ENCODE measurements around the gene ZNF385B. TPM values are rescaled to one million over a fixed set of nuclear protein-coding genes. Genes with fewer than 3 reads are reported as not detected.

Gene ZNF385B
- total and polyA plus RNA-seq, 8 donors, result 4.6 to 51.3 (median 6.1) TPM

- TF ChIP-seq CTCF (IDR thresholded peaks at IDR 0.05), result no peak
Measured at GRCh38 chr2:179562330-179562885, 299.0 kb downstream of the ZNF385B start.

GRCh38 chr2:179561702-179562101 lies 299.7 kb downstream of the ZNF385B start:
- Histone ChIP-seq H3K4me3 (peak overlapping the region in 1 of 2 donors; percentile 22), H3K4me1 (no peaks in the 10 kb centered on the region), H3K36me3 (no peaks in the 10 kb centered on the region), H3K27me3 (no peaks in the 10 kb centered on the region), H3K9me3 (no peaks in the 10 kb centered on the region), H3K27ac (peak overlapping the region; percentile 2 to 49)
- intact Hi-C loops (cut with DNase I), result no loop called here
- no peak for TF ChIP-seq CTCF (IDR thresholded peaks at IDR 0.05)
- ATAC-seq, result peak; percentile 58
- DNase-seq, result no peak

More at GRCh38 chr2:179562330-179562885, 299.0 kb downstream of the ZNF385B start:
- H3K4me3 ChIP-seq, result peak overlapping the region in 1 of 2 donors; percentile 22
- H3K36me3 ChIP-seq, result no peaks in the 10 kb centered on the region
- no peaks in the 10 kb centered on the region for H3K4me1 ChIP-seq
- H3K27me3 ChIP-seq, result no peaks in the 10 kb centered on the region
- peak overlapping the region; percentile 2 to 49 for H3K27ac ChIP-seq
- no peaks in the 10 kb centered on the region for H3K9me3 ChIP-seq
- intact Hi-C loops (cut with DNase I), result no loop called here
- no peak for DNase-seq
- peak; percentile 66 for ATAC-seq

GRCh38 chr2:179560257-179560735 lies 301.1 kb downstream of the ZNF385B start:
- DNase-seq (no peak), ATAC-seq (no peak)
- no peaks in the 10 kb centered on the region for H3K4me1 ChIP-seq
- H3K4me3 ChIP-seq, result peak overlapping the region in 1 of 2 donors; percentile 22
- no peaks in the 10 kb centered on the region for H3K9me3 ChIP-seq
- intact Hi-C loops (cut with DNase I), result no loop called here
- peak overlapping the region in 1 of 2 donors; percentile 49 for H3K27ac ChIP-seq
- H3K27me3 ChIP-seq, result no peaks in the 10 kb centered on the region
- no peak for TF ChIP-seq CTCF (IDR thresholded peaks at IDR 0.05)
- no peaks in the 10 kb centered on the region for H3K36me3 ChIP-seq

GRCh38 chr2:179559108-179559806 lies 302.2 kb downstream of the ZNF385B start:
- TF ChIP-seq CTCF (IDR thresholded peaks at IDR 0.05), result no peak
- no peaks in the 10 kb centered on the region for H3K36me3 ChIP-seq
- H3K9me3 ChIP-seq, result no peaks in the 10 kb centered on the region
- peak overlapping the region in 1 of 2 donors; percentile 61 for H3K27ac ChIP-seq
- intact Hi-C loops (cut with DNase I), result no loop called here
- no peak overlapping the region for H3K4me3 ChIP-seq
- ATAC-seq (peak; percentile 28), DNase-seq (no peak)
- no peaks in the 10 kb centered on the region for H3K27me3 ChIP-seq
- H3K4me1 ChIP-seq, result no peaks in the 10 kb centered on the region
